ENCODE data around the gene FCSK.
"Not testable (repeated sequence)": the region's sequence is repeated elsewhere in the genome, so short reads cannot be mapped to it uniquely, and the experiment has no call there.

FCSK gene

DNA sequence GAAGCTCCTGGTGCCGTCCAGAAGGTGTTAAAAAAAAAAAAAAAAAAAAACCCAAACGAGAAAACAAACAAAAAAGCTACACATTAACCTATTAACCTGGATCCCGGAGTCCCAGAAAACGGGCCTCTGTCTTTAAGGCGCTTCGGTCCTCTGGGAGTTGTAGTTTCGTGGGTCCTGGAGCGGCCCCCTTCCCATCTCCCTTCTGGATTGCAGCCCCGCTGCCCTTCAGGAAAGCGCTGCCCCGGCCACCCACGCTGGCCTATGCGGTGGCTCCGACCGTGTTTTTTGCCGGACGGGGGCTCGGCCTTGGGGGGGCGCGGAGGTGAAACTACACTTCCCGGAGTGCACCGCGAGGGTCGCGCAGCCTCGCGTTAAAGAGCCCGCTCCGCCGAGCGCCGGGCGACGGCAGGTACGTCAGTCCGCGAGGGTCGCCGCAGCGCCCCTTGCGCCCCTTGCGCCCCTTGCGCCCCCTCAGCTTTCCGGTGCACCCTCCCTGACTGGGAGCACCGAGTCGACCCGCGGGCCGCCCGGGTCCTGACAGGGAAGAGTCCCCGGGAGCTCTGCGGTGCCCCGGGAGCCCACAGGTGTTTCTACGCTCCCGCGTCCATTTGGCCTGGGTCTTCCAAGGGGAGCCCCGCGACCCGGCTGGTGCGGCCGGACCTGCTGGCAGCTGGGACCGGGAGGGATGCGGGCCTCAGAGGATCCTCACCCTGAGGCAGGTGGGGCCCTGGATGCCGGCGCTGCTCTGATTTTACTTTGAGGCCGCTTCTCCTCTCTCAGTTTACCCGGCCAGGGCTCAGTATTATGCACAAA lies at the start of gene FCSK:
TSS of gene FCSK (plus strand) at position 374 of the 813 bp plus-strand sequence. CDS start 8,596 bp downstream, outside the sequence.
- peak; percentile 73 for DNase-seq

DNA sequence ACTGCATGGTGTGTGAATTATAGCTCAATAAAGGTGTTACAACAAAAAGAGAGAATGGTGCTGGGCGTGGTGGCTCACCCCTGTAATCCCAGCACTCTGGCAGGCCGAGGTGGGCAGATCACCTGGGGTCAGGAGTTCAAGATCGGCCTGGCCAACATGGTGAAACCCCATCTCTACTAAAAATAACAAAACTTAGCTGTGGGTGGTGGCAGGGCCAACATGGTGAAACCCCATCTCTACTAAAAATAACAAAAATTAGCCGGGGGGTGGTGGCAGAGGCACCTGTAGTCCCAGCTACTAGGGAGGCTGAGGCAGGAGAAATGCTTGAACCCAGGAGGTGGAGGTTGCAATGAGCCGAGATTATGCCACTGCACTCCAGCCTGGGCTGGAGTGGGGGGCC lies 48.3 kb upstream of the FCSK start:
- not testable (repeated sequence) for DNase-seq

DNA sequence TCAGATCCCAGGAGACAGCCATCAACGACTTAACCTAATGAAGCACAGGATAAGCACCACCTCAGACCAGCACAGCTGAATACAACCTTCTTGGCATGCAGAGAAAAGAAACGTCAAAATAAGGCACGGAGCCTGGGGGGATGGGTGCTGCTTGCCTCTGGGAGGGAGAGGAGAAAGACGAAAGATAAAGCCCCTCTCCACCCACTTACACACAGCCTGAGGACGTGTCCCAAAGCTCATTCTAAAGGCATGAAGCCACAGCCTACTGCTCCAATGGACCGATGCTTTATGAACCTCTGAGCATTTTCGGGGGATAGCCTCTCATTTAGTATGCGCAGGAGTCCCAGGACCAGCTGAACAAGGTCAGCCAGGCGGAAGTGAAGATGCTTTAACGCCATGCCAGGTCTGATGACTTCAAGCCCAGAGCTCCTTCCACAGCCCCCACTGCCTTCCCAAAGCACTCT lies 46.6 kb upstream of the FCSK start:
- no peak for DNase-seq

DNA sequence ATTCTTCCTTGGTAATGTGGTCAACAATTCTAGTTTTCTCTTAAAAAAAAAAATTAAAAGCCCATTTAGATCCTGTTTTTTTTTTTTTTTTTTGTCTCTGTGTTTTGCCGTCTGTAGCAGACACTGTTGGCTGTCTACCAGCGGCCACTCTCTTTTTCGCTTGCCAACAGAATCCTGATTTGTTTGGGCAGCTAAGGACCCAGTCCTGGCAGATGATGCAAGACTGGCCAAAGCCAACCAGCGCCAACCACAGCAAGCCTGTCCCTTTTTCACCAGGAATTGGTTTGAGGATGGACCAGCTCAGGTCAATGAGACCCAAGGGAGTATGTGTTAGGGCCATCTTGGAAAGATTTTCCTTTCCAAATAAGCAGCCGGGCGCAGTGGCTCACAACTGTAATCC lies 43.7 kb upstream of the FCSK start:
- DNase-seq, result no peak

DNA sequence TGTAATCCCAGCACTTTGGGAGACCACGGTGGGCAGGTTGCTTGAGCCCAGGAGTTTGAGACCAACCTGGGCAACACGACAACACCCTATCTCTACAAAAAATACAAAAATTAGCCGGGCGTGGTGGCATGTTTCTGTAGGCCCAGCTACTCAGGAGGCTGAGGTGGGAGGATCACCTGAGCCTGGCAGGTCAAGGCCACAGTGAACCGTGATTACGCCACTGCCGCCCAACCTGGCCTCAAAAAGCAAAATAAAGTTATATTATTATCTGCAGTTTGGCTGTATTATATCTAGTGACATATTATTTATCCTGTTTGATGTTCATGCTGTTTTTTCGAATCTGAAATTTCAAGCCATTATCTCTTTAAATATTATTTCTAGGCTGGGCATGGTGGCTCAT lies 42.0 kb upstream of the FCSK start:
- no peak for DNase-seq

DNA sequence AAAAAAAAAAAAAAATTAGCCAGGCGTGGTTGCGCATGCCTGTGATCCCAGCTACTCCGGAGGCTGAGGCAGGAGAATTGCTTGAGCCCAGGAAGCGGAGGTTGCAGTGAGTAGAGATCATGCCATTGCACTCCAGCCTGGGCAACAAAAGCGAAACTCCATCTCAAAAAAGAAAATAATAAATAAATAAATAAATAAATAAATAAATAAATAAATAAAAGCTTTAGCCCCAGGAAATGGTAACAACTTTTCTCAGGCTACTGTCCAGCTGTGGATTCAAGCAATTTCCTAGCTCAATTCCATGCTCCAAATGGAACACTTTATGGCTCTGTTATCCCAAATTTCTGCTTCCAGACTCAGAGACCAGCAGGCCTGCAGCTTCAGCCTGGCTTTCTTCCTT lies 40.8 kb upstream of the FCSK start:
- not testable (repeated sequence) for DNase-seq

DNA sequence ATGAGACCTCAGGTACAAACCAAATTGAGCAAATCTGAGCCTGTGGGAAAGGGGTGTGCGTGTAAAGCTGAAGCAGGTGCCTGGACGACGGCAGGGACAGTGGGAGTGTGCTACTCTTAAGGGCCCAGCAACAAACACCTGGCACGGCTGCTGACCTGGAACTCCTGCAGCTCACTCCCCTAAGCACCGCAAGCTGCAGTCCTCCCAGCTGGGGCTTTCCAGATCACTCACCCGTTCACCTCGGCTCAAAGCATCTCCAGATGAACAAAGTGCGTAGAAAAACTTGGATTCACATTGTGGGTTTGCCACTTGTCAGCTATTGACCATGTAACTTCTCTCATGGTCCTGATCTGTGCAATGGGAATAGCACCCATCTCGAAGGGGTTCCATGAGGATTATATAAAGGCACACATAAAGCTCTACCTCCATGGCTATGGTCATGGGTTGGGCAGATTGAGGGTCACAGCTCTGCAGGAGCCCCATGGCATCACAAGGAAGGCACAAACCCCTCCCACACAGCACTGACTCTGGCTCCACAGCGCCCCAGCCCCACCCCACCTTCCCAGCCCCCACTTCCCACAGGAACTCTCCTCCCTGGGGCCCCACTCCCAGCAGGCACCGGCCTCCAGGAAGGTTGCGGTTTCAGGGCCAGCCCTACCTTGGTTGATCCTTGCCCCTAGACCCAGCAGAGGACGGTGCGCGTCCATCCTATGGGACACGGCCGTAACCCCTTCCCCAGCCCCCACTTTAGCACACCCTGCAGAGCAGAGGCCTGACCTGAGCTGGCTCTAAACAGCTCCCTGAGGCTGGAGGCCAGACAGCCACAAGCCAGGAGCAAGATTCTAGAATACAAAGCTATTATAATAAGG lies 37.4 kb upstream of the FCSK start:
- DNase-seq, result no peak

DNA sequence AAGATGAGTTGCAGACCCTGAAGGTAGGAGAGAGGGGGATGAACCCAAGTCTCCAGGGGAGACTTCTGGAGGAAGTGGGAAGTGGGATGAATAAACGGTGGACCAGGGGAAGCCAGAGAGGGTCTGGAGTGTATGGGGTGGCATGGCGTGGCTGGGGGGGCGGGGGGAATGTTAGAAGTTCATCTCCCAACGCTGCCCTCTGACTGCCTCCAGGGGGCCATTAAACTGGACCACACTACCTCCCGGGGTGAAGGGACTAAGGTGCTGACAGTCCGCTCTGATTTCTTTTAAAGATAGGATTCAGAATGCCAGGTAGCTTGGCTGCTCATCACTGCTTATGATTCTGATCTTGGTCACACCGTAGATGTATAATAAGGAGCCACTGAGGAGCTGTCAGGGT lies 36.7 kb upstream of the FCSK start:
- no peak for DNase-seq

DNA sequence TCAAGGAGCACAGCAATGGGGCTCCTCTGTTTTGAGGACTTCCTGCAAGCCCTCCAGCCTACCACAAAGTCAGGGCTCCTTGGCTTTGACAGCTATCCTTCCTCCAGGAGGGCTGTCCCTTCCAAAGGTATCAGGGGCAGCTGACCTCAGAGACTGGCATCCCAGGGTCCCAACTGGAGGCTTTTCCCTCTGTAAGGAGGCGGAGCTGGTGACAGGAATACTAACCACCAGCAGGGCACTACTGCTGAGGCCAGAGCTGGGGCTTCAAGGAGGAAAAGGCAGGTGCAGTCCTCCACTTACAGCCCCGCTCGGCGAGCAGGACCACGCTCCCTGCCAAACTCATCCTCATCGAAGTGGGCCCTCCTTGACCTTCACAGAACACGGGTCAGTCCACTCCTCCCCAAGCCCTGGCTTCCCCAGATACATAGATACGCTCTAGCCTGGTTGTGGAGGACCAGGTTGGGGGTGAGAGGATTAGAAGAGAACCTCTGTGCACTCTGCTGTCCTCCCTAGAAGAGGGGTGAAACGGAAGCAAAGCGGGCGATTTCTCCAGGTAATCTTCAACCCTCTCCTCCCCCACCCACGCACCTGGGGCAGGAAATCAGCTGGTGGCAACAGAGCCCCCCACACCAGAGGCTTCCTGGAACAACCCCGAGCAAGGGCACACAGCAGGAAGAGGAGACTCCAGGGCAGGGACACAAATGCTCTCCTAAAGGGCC lies 36.0 kb upstream of the FCSK start:
- no peak for DNase-seq

DNA sequence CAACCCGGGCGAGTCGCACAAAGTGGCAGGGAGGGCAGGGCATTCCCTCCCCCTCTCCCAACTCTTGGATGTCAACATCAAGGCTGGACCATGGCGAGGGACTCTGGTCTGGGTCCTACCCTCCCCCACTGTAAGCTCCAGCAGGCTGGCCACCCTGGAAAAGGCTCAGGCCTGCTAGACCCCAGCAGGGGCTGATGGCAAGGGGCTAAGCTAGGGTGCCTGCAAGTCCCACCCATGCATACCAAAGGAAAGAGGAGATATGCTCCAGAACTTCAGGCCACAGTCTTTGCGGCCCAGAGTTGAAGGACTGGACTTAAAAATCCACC lies 35.4 kb upstream of the FCSK start:
- DNase-seq, result no peak

DNA sequence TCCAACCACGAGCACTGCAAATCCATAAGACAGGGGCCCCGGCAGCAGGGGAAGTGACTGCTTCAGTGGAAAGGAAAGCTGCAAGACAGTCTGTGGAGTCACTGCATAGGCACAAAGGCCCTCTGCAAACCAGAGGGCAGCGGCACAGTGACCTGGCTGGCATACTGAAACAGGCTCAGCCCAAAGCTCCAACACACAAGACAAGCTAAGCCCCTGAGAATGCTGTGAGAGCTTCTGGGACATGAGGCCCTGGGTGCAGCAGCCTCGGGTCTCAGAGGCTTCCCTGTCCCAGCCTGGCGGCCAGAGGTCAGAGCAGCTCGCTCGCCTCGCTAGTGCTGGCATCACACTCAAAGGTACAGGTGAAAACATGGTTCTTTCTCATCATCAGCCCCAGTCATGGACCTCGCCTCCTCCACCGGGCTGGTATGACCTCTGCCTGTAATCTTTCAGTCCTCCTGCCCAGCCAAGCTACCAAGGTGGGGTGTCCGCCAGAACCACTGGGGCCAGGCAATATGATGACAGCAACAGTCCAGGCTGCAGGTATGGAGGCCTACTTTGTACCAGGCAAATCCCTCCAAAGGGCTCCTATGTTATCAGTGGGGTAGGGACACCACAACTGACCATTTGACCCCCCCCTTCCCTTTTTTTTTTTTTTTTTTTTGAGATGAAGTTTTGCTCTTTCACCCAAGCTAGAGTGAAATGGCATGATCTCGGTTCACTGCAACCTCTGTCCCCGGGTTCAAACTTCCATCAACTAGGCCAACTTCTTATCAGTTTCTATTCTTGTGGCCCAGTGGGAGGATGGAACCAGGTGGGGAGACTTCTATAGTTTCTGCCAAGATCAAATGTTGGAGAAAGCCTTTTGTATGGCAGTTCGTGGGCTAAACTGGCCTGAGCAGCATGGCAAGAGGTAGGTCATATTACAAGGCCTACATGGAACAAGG lies 34.7 kb upstream of the FCSK start:
- DNase-seq, result no peak

DNA sequence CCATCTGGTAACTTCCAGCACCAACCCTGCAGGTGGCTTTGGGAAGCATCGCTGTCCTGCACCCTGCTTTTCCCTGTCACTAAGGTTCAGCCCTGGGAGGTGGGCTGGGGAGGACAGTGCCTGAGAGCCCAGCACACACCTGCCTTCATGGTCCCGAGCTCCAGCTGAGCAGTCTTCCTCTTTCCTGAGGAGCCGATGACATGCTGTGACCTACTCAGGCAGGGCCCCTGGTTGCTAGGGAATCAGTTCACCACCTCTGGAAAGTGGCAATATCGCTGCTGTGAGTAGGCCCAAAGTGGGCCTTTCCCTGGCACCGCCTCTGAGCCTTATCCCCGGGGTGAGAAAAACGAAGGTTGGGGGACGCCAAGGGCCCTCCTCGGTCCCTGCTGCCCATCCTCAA lies 33.4 kb upstream of the FCSK start:
- no peak for DNase-seq

DNA sequence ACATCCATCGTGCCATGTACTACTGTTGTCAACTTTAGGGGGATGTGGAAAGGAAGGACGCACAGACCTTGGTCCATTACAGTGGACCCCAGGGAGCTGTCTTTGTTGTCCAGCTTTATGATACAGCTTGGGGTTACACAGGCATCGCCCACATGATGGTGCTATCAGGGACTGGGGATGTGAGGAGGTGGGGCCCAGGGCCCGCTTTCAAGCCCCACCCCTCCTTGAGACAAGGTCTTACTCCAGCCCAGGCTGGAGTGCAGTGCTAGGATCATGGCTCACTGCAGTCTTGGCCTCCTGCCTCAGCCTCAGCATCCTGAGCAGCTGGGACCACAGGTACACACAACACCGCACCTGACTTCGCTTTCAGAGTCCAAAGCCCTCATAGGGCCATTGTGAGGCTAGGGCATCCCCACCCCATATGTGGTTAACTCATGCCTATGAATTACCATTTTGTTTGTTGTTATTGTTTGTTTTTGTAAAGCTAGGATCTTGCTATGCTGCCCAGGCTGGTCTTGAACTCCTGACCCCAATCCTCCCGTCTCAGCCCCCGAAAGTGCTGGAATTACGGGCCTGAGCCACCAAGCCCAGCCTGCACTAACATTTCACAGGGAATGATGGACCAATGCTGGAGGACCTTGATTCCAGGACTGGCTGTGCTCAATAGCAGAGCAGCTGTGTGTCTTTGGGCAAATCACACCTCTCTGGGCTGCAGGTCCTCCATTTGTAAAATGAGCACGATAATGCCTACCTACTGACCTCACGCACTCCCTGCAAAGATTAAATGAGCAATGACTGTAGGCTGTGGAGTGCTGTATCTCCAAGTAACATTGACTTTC lies 32.7 kb upstream of the FCSK start:
- DNase-seq, result no peak

DNA sequence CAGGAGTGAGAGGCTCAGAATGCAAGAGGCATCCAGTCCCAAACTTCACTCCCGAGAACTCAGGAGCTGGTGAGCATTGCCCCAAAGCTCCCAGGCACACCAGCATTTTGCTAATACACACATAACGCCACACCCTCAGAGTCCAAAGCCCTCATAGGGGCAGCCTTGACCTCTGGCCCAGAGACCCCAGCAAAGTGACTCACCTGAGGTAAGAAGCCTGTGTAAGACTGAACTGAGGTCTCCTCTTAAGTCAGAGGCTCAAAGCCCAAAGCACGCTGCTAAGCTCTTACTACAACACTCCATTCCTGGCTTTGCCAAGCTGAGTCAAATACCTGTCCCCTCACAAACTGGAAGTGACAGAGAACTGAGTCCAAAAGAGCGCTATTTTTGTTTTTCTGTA lies 31.9 kb upstream of the FCSK start:
- DNase-seq, result no peak

DNA sequence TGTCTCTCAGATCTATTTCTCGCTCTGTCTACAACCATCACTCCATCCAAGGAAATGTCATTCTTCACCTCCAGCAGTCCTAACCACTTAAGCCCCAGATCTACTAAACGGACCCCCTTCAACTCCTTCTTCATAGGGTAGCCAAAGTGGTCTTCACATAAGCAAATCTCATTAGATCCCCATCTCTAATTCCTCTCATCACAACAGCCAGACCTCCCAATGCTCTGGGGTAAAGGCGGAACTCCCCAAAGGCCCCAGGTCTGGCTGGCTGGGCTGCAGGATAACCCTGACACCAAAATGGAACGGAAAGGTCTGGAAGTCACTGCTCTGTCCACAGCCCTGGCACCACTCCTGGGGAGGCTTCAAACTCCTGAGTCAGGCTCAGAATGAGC lies 26.6 kb upstream of the FCSK start:
- no peak for DNase-seq

DNA sequence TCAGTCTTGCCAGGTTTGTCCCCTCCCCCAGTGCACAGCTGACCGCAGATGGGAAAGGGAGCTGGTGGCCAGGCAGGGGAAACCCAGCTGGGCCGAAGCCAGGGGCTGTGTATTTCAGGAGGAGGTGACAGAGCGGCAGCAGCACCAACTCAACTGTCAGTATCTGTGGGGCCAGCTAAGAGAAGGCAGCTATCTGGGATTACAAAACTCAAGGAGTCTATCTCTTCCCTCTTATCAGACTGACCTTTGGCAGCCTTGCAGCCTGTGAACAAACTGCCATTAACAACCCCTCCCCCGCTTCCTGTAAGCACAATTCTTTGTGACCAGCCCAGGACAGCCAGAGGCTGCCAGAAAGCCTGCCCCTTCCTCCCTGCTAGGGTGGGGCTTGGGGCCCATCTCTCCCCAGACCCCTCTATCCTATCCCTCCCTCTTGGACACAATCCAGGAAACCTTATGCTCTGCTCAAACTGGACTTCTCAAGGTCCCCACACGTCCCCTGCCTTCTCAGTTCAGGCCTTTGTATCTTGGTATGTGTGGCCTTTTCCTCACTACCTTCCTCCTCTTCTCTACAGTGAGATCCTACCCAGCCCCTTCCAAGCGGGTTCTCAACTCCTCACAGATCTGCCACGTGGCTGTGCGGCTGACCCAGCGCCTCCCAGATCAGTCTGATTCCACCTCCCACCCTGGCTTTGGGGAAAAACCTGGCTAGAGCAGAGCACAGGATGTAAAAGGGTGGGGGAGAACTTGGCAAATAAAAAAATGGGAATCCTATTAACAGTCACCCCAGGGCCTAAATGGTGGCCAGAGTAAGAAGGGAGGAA lies 26.0 kb upstream of the FCSK start:
- peak; percentile 70 for DNase-seq

DNA sequence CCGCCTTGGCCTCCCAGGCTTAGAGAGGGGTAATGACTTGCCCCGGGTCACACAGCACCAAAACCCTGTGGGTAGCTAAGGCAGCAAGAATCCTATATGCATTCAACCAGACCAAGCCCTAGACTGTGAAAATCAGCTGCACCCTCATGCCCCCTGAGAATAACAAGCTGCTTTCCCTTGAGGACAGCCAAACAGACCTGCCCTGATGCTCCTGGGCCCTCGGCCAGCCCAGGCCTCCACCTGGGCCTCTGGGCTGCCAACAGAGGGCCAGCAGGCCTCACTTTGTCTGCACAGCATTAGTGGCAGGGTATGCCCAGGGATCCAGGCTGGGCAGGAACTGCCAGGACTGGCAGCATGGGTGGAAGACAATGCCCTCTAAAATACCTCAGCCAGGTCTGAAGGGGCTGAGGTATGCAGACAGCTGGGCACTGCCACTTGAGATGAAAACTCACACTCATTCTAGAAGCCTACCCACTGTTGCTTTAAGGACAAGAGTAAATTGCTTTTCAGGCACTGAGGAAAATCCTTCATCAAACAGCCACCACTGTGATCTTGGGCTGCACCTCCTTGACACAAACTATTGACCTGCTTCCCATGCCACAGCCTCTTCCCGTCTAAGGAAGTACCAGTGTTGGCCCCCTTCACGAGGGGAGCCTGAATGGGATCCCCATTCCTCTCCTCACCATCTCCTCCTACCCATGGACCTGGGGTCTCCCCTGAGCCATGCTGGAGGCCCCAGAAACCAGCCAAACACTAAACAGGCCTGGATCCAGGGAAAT lies 24.3 kb upstream of the FCSK start:
- DNase-seq, result no peak

DNA sequence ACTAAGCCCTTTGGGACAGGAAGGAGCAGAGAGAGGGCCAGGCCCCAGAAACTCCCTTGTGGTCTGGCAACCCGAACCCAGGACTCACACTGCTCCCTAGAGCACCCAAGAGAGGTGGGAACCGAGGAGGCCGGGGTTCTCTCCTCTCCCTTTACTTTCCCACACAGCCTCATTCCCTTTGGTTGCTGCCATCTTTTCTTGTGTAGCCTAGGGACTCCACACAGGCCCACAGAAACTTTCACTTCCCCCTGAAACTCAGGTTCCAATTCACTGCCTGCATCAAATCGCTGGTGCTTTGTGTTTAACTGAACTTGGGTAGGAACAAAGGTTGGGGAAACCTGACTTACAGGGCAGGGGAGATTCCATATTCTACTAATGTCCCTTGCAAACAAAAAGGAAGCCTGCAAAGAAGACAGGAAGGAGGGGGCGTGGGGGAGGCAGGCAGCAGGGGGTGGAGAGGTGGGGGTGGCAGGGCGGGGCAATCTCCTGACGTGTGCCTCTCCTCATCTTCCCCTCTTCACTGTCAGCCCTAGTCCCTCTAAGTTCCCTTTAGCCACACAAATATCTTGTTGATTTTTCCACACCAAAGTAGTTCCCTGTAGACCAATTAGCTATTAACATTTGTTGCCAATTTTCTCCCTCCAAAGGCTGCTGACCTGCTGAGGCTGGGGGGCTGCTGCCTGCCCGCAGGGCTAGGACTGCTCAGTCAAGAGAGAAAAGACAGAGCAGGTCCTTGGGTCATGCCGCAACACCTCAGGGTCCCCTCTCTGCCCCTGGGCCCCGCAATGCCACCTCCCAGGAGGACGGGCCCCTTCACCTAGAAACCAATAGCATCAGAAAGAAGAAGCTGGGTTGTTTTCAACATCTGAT lies 23.5 kb upstream of the FCSK start:
- DNase-seq, result no peak

DNA sequence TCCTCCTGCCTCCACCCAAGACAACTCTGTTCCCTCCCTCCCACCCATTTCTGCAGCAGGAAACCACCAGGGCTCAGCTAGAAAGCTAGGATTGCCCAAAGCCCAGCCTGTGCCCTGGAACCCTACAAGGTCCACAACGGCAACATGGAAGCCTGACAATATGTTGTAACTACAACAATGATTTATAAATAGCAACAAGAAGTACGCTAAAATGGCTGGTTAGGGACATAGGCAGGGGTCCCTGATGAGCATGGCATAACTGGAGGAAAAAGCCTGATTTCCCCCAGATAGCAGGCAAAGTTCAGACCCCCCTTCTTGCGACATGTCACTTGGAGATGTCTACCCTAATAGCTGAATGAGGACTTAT lies 22.1 kb upstream of the FCSK start:
- DNase-seq, result no peak

Data from activated CD4-positive, CD25-positive, alpha-beta regulatory T cell treated with anti-CD3 and anti-CD28 coated beads, Interleukin-2, amount 50 U/mL, for 72 hours (primary cell).